Measurements from ENCODE around the gene CACNA1D. TPM values are rescaled to one million over a fixed set of nuclear protein-coding genes. Genes with fewer than 3 reads are reported as not detected.

CACNA1D gene
- total RNA-seq, 8 experiments from 2014 or later: 1.2 to 15.3 (median 5.9) TPM

- WGBS, 10 experiments: 42 to 80% (median 48%) methylated on average over 2 to 6 of the region's 10 CpGs; no CpG with 5 or more reads in 6 of the 10 experiments
- H3K27ac ChIP-seq: no peak overlapping the region
- in situ Hi-C loops (cut with MboI; ENCODE audit: low pct_unique_long_range_greater_than_20kb in 2 of 9, low sequenced_read_pairs in 9 of 9, unreplicated experiment in 9 of 9): no loop called here
- ATAC-seq (replicated peaks in 6 of 8): peak in 3 of 8 experiments; percentile 46 to 73 (median 59)
- peaks cover 0 to 10% of the 10 kb centered on the region in 2 donors for H3K4me1 ChIP-seq (replicated peaks in 1 of 2)
- H3K4me3 ChIP-seq: no peak overlapping the region
Measured at GRCh38 chr3:53806182-53807116, 312.0 kb downstream of the CACNA1D start.

- ATAC-seq (replicated peaks in 6 of 8): no peak
- Histone ChIP-seq H3K27ac (no peak overlapping the region), H3K4me1 (replicated peaks in 1 of 2) (peaks cover 0 to 11% of the 10 kb centered on the region in 2 donors), H3K4me3 (no peak overlapping the region)
- in situ Hi-C loops (cut with MboI; ENCODE audit: low pct_unique_long_range_greater_than_20kb in 2 of 9, low sequenced_read_pairs in 9 of 9, unreplicated experiment in 9 of 9): no loop called here
- WGBS, 10 experiments: 60 to 96% (median 80%) methylated on average over 1 to 8 of the region's 15 CpGs; no CpG with 5 or more reads in 2 of the 10 experiments
Measured at GRCh38 chr3:53807117-53807810, 312.9 kb downstream of the CACNA1D start.

GRCh38 chr3:53808496-53808895, 314.1 kb downstream of the CACNA1D start:
- Histone ChIP-seq H3K27ac (no peak overlapping the region), H3K4me3 (no peak overlapping the region), H3K4me1 (replicated peaks in 1 of 2) (peaks cover 0 to 17% of the 10 kb centered on the region in 2 donors)
- in situ Hi-C loops (cut with MboI; ENCODE audit: low pct_unique_long_range_greater_than_20kb in 2 of 9, low sequenced_read_pairs in 9 of 9, unreplicated experiment in 9 of 9): no loop called here
- no peak for ATAC-seq (replicated peaks in 6 of 8)
- WGBS, 10 experiments: 100% methylated on average over 2 to 4 of the region's 13 CpGs; no CpG with 5 or more reads in 8 of the 10 experiments

GRCh38 chr3:53809267-53809666, 314.9 kb downstream of the CACNA1D start:
- H3K4me1 ChIP-seq (replicated peaks in 1 of 2): peaks cover 0 to 17% of the 10 kb centered on the region in 2 donors
- in situ Hi-C loops (cut with MboI; ENCODE audit: low pct_unique_long_range_greater_than_20kb in 2 of 9, low sequenced_read_pairs in 9 of 9, unreplicated experiment in 9 of 9): no loop called here
- 78 to 100% (median 93%) methylated on average over 1 to 7 of the region's 12 CpGs; no CpG with 5 or more reads in 5 of the 10 experiments for WGBS, 10 experiments
- no peak overlapping the region for H3K4me3 ChIP-seq
- no peak overlapping the region for H3K27ac ChIP-seq
- ATAC-seq (replicated peaks in 6 of 8): no peak

- in situ Hi-C loops (cut with MboI; ENCODE audit: low pct_unique_long_range_greater_than_20kb in 2 of 9, low sequenced_read_pairs in 9 of 9, unreplicated experiment in 9 of 9): no loop called here
- H3K27ac ChIP-seq: no peak overlapping the region
- no peak overlapping the region for H3K4me3 ChIP-seq
- 40 to 100% (median 94%) methylated on average over 1 to 14 of the region's 28 CpGs; no CpG with 5 or more reads in 4 of the 10 experiments for WGBS, 10 experiments
- peaks cover 0 to 11% of the 10 kb centered on the region in 2 donors for H3K4me1 ChIP-seq (replicated peaks in 1 of 2)
- no peak for ATAC-seq (replicated peaks in 6 of 8)
Measured at GRCh38 chr3:53809764-53810400, 315.5 kb downstream of the CACNA1D start.

GRCh38 chr3:53811143-53811927, 316.9 kb downstream of the CACNA1D start:
- H3K4me1 ChIP-seq (replicated peaks in 1 of 2): peaks cover 0 to 7% of the 10 kb centered on the region in 2 donors
- no peak overlapping the region for H3K27ac ChIP-seq
- ATAC-seq (replicated peaks in 6 of 8): no peak
- H3K4me3 ChIP-seq: no peak overlapping the region
- in situ Hi-C loops (cut with MboI; ENCODE audit: low pct_unique_long_range_greater_than_20kb in 2 of 9, low sequenced_read_pairs in 9 of 9, unreplicated experiment in 9 of 9): no loop called here
- WGBS, 10 experiments: 60 to 100% (median 94%) methylated on average over 1 to 7 of the region's 24 CpGs; no CpG with 5 or more reads in 3 of the 10 experiments

GRCh38 chr3:53812434-53812833, 318.0 kb downstream of the CACNA1D start:
- WGBS, 10 experiments: 17 to 72% (median 50%) methylated on average over 1 to 4 of the region's 4 CpGs; no CpG with 5 or more reads in 3 of the 10 experiments
- peak in 3 of 8 experiments; percentile 28 to 36 (median 32) for ATAC-seq (replicated peaks in 6 of 8)
- in situ Hi-C loops (cut with MboI; ENCODE audit: low pct_unique_long_range_greater_than_20kb in 2 of 9, low sequenced_read_pairs in 9 of 9, unreplicated experiment in 9 of 9): no loop called here

GRCh38 chr3:53813229-53813628, 318.8 kb downstream of the CACNA1D start:
- no peak overlapping the region for H3K4me3 ChIP-seq
- no peak overlapping the region for H3K27ac ChIP-seq
- ATAC-seq (replicated peaks in 6 of 8): no peak
- WGBS, 10 experiments: 78 to 93% (median 85%) methylated on average over 1 to 5 of the region's 5 CpGs; no CpG with 5 or more reads in 2 of the 10 experiments
- H3K4me1 ChIP-seq (replicated peaks in 1 of 2): peaks cover 0 to 7% of the 10 kb centered on the region in 2 donors
- in situ Hi-C loops (cut with MboI; ENCODE audit: low pct_unique_long_range_greater_than_20kb in 2 of 9, low sequenced_read_pairs in 9 of 9, unreplicated experiment in 9 of 9): no loop called here

More at GRCh38 chr3:53812434-53812833, 318.0 kb downstream of the CACNA1D start:
- Histone ChIP-seq H3K27ac (no peak overlapping the region), H3K4me1 (replicated peaks in 1 of 2) (peaks cover 0 to 7% of the 10 kb centered on the region in 2 donors), H3K4me3 (no peak overlapping the region)

- Histone ChIP-seq H3K4me1 (replicated peaks in 1 of 2) (peaks cover 0 to 7% of the 10 kb centered on the region in 2 donors), H3K27ac (no peak overlapping the region), H3K4me3 (no peak overlapping the region)
- ATAC-seq (replicated peaks in 6 of 8): no peak
- WGBS, 10 experiments: 75 to 100% (median 85%) methylated on average over 1 to 9 of the region's 10 CpGs; no CpG with 5 or more reads in 1 of the 10 experiments
- in situ Hi-C loops (cut with MboI; ENCODE audit: low pct_unique_long_range_greater_than_20kb in 2 of 9, low sequenced_read_pairs in 9 of 9, unreplicated experiment in 9 of 9): no loop called here
Measured at GRCh38 chr3:53813876-53814275, 319.5 kb downstream of the CACNA1D start.

- 75 to 100% (median 82%) methylated on average over 1 to 4 of the region's 4 CpGs; no CpG with 5 or more reads in 2 of the 10 experiments for WGBS, 10 experiments
- no peak for ATAC-seq (replicated peaks in 6 of 8)
- no peak overlapping the region for H3K27ac ChIP-seq
- in situ Hi-C loops (cut with MboI; ENCODE audit: low pct_unique_long_range_greater_than_20kb in 2 of 9, low sequenced_read_pairs in 9 of 9, unreplicated experiment in 9 of 9): no loop called here
- peaks cover 0 to 7% of the 10 kb centered on the region in 2 donors for H3K4me1 ChIP-seq (replicated peaks in 1 of 2)
- H3K4me3 ChIP-seq: no peak overlapping the region
Measured at GRCh38 chr3:53815067-53815466, 320.7 kb downstream of the CACNA1D start.

GRCh38 chr3:53815651-53816050, 321.2 kb downstream of the CACNA1D start:
- Histone ChIP-seq H3K4me3 (no peak overlapping the region), H3K27ac (no peak overlapping the region), H3K4me1 (replicated peaks in 1 of 2) (peaks cover 0 to 7% of the 10 kb centered on the region in 2 donors)
- ATAC-seq (replicated peaks in 6 of 8): no peak
- 62 to 100% (median 89%) methylated on average over 1 to 5 of the region's 7 CpGs; no CpG with 5 or more reads in 6 of the 10 experiments for WGBS, 10 experiments
- in situ Hi-C loops (cut with MboI; ENCODE audit: low pct_unique_long_range_greater_than_20kb in 2 of 9, low sequenced_read_pairs in 9 of 9, unreplicated experiment in 9 of 9): no loop called here

- Histone ChIP-seq H3K27ac (no peak overlapping the region), H3K4me1 (replicated peaks in 1 of 2) (peaks cover 0 to 7% of the 10 kb centered on the region in 2 donors), H3K4me3 (no peak overlapping the region)
- 36 to 92% (median 73%) methylated on average over 2 to 4 of the region's 4 CpGs; no CpG with 5 or more reads in 1 of the 10 experiments for WGBS, 10 experiments
- in situ Hi-C loops (cut with MboI; ENCODE audit: low pct_unique_long_range_greater_than_20kb in 2 of 9, low sequenced_read_pairs in 9 of 9, unreplicated experiment in 9 of 9): no loop called here
- ATAC-seq (replicated peaks in 6 of 8): peak in 2 of 8 experiments; percentile 39 to 44
Measured at GRCh38 chr3:53816425-53816824, 322.0 kb downstream of the CACNA1D start.

All from motor neuron (in vitro differentiated cells).